OCI-LY3 (cell line): ENCODE measurements around the gene YPEL4.
A peak's percentile ranks its signal among the peaks of the same experiment; 100 is the strongest.

Experiments used
- EZH2phosphoT487 ChIP-seq: fragments of 200-600 bp; shearing (Covaris generic); IDR thresholded peaks from 2 replicates; pipeline ENCODE4 v1.6.1; 2018; ENCODE audit warnings: antibody characterized with exemption, mixed run types, low read depth
- TF ChIP-seq, protein P1 (sequence below): fragments of 200-600, 300-600 bp; sonication (generic); IDR thresholded peaks from 2 replicates; pipeline ENCODE4 v1.5.1; 2014; ENCODE audit warnings: antibody characterized with exemption, low read length, low read depth

DNA sequence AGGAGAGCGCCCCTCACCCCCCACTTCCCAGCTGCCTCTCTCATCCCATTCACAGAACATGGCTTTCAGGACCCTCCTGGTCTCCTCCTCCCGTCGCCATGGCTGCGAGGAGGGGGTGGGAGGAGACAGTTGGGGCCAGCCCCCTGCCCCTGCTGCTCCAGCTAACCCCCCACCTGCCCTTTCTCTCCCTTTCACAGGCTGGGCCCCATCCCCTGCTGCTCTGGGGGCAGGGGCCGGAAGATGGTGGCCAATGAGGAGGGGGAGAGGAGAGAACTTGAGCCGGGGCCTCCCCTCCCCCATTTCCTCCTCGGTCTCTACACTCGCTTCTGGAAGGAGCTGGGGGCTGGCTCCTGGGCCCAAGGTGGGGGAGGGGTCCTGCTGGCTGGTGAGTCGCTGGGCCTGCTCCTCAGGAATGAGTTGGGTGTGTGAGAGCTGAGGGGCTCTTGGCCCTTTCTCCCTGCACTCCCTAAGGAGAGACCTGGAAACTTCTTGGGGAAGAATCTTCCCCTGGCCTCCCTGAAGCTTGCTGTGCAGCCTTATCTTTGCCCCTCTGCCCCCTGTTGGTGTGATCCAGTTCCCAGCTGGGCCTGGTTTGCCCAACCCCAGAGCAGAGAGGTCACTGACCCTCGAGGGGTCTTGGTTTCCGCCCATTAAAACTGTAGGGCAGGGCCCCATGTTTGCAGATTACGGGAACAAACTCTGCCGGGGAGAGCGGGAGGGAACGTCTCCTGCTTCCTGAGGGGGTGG lies 10.2 kb downstream of the YPEL4 start:
- TF ChIP-seq, protein P1, sequence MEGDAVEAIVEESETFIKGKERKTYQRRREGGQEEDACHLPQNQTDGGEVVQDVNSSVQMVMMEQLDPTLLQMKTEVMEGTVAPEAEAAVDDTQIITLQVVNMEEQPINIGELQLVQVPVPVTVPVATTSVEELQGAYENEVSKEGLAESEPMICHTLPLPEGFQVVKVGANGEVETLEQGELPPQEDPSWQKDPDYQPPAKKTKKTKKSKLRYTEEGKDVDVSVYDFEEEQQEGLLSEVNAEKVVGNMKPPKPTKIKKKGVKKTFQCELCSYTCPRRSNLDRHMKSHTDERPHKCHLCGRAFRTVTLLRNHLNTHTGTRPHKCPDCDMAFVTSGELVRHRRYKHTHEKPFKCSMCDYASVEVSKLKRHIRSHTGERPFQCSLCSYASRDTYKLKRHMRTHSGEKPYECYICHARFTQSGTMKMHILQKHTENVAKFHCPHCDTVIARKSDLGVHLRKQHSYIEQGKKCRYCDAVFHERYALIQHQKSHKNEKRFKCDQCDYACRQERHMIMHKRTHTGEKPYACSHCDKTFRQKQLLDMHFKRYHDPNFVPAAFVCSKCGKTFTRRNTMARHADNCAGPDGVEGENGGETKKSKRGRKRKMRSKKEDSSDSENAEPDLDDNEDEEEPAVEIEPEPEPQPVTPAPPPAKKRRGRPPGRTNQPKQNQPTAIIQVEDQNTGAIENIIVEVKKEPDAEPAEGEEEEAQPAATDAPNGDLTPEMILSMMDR, result 0 out of 2 replicates have a peak, but pooled peaks have one; percentile 7
- TF ChIP-seq EZH2phosphoT487, result no peak
